Common myeloid progenitor, CD34-positive (primary cell): Measurements from ENCODE around the gene TMEM25. TPM values are rescaled to one million over a fixed set of nuclear protein-coding genes. Genes with fewer than 3 reads are reported as not detected.
"Not testable (repeated sequence)": the region's sequence is repeated elsewhere in the genome, so short reads cannot be mapped to it uniquely, and the experiment has no call there.

Experiments used
- CTCF ChIA-PET: fragments of 350-600 bp; sonication (Branson Sonifier 250); formaldehyde crosslinking; loops from one replicate; lab custom pipeline; 2021; ENCODE audit warnings: antibody characterized with exemption; lab: Charles Lee
- POLR2A ChIA-PET: fragments of 350-600 bp; sonication (Branson Sonifier 250); formaldehyde crosslinking; loops from one replicate; lab custom pipeline; 2021; ENCODE audit warnings: antibody characterized with exemption; lab: Charles Lee
- DNase-seq, 3 donors: peaks; one replicate each; pipeline versions ENCODE4 v3.0.0 to v3.0.0-alpha.2; 2013
- H3K27ac ChIP-seq, 2 experiments: 1 replicate in 1 of 2; 2 replicates in 1 of 2; pipeline ENCODE4 v1.7.0; 2013; ENCODE audit warnings: inconsistent platforms in 2 of 2, low read length in 2 of 2, mild to moderate bottlenecking in 2 of 2, low read depth in 1 of 2, moderate library complexity in 1 of 2; ENCODE audit not compliant: severe bottlenecking in 2 of 2, insufficient read depth in 1 of 2, poor library complexity in 1 of 2
- H3K27me3 ChIP-seq, 5 experiments: replicated peaks in 2 of 5; 1 replicate in 3 of 5; 2 replicates in 2 of 5; pipeline versions ENCODE4 v1.6.1 to v1.7.0; 2013; ENCODE audit warnings: low read length in 4 of 5, mild to moderate bottlenecking in 2 of 5, moderate library complexity in 2 of 5, inconsistent platforms in 1 of 5; ENCODE audit not compliant: insufficient read depth in 5 of 5, control insufficient read depth in 4 of 5
- H3K36me3 ChIP-seq, 4 experiments: 1 replicate in 2 of 4; 2 replicates in 2 of 4; pipeline versions ENCODE4 v1.6.1 to v1.7.0; 2013; ENCODE audit warnings: low read length in 3 of 4, control low read depth in 1 of 4, mild to moderate bottlenecking in 1 of 4; ENCODE audit not compliant: control insufficient read depth in 4 of 4, insufficient read depth in 4 of 4
- H3K4me1 ChIP-seq, 4 experiments: 1 replicate in 3 of 4; 2 replicates in 1 of 4; pipeline versions ENCODE4 v1.6.1 to v1.7.1; 2013; ENCODE audit warnings: low read length in 3 of 4, mild to moderate bottlenecking in 3 of 4, control low read depth in 1 of 4, inconsistent platforms in 1 of 4, moderate library complexity in 1 of 4; ENCODE audit not compliant: control insufficient read depth in 4 of 4, insufficient read depth in 4 of 4; ENCODE audit errors: control extremely low read depth in 1 of 4
- H3K4me3 ChIP-seq, 7 experiments: 1 replicate in 4 of 7; 2 replicates in 3 of 7; pipeline versions ENCODE4 v1.5.1 to v1.7.0; 2013; ENCODE audit warnings: mild to moderate bottlenecking in 7 of 7, low read length in 6 of 7, moderate library complexity in 6 of 7, inconsistent platforms in 2 of 7, low read depth in 2 of 7, control low read depth in 1 of 7; ENCODE audit not compliant: insufficient read depth in 4 of 7, control insufficient read depth in 1 of 7; ENCODE audit errors: extremely low read depth in 1 of 7
- H3K9me3 ChIP-seq, 5 experiments: 1 replicate in 4 of 5; 2 replicates in 1 of 5; pipeline versions ENCODE4 v1.6.1 to v1.7.1; 2013; ENCODE audit warnings: low read length in 4 of 5, mild to moderate bottlenecking in 2 of 5, inconsistent platforms in 1 of 5, low read depth in 1 of 5, moderate library complexity in 1 of 5; ENCODE audit not compliant: control insufficient read depth in 4 of 5, insufficient read depth in 2 of 5; ENCODE audit errors: control extremely low read depth in 1 of 5
- WGBS: methylation state at CpG from one replicate; pipeline ENCODE4 v1.1.5; 2013; ENCODE audit not compliant: insufficient coverage; 5-methylcytosine and 5-hydroxymethylcytosine counted together
- polyA plus RNA-seq: library from polyadenylated mRNA; unstranded; fragments of 120-200 nt; gene quantifications from one replicate; pipeline ENCODE4 v1.2.1, GENCODE V29; 2013

The TMEM25 gene
- polyA plus RNA-seq: 17.3 TPM

DNA sequence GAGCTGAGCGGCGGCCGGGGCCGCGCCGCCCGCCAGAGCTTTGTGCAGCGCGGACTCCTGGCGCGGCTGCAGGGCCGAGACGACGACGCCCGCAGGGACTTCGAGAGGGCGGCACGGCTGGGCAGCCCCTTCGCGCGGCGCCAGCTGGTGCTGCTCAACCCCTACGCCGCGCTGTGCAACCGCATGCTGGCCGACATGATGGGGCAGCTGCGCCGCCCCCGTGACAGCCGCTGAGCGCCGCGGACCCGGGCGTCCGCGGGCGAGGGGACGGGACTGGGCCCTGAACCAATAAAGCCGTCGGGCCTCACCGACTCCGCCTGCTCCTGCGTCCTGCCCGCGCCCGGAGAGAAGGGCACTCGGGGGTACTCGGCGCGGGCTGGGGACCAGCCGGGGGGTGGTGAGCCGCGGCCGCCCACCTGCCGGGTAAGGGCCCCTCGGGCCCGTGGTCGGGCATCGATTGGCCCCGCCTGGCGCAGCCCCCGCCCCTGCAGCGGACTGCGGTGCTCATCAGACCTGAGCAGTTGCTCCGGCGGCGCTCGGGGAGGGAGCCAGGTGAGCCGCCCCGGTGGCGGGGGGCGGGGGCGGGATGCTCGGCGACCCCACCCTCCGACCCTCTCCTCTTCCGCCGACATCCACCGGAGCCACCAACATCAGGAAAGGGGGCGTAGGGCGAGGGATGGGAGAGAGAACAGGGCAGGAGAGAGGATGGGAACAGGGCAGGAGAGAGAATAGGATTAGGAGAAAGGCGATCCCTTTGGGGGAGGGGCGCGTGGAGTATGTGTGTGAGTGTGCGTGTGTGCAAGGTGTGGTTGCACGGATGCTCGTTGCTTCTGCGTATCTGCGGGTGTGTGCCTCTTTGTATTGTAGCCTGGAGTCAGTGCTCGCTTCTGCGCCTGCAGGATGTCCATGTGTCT, at the start of gene TMEM25:
Gene TMEM25 (plus strand): TSS at position 510 of the 914 bp plus-strand sequence. CDS start 610 bp downstream, outside the sequence.
- WGBS: under 1% methylated on average over 79 of the region's 94 CpGs
- ChIA-PET POLR2A (no interaction called here), CTCF (interaction anchor here (1.2 to 1.3 kb wide), 3 partner anchors 12 to 21 kb away, joined by 3 read pairs; no protein-coding TSS in a partner anchor)
- Histone ChIP-seq H3K4me1 (peaks cover 0 to 46% (median 35%) of the 10 kb centered on the region in 4 experiments), H3K27ac (peak within 1 kb of the TSS; percentile 25 to 69), H3K36me3 (peaks cover 2 to 28% (median 4%) of the 10 kb centered on the region in 4 experiments), H3K9me3 (no peaks in the 10 kb centered on the region), H3K27me3 (no peaks in the 10 kb centered on the region), H3K4me3 (peak within 1 kb of the TSS; percentile 66 to 98 (median 80))
- DNase-seq: peak; percentile 48 to 79 (median 65)

- H3K36me3 ChIP-seq: peaks cover 44 to 93% (median 63%) of the 10 kb centered on the region in 4 experiments
- CTCF ChIA-PET: interaction anchor here (1.2 to 1.7 kb wide), 2 partner anchors 9 to 18 kb away, joined by 3 to 4 read pairs; no protein-coding TSS in a partner anchor
- POLR2A ChIA-PET: not testable (repeated sequence)
These were observed 49.8 kb upstream of the TMEM25 start for GRCh38 chr11:118481238-118481637.

DNA sequence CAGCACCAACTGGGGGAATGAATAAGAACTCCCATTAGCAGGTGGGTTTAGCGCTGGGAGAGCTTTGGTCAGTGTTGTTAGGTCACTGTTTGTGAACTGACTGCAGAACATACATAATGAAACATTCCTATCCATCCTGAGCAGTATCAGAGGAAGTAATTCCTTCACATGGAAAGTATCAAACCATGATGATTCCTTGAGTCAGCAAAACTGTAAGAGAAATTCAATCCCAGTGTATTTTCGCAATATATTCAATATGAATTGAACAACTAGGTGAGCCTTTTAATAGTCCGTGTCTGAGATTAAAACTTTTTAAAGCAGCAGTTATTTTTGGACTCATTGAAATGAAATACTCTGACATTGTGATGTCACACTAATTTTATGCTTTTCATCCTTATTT, 46.6 kb upstream of the TMEM25 start:
- Histone ChIP-seq H3K27ac (peak overlapping the region in 1 of 2 experiments; percentile 3), H3K4me3 (no peak overlapping the region), H3K4me1 (no peaks in the 10 kb centered on the region), H3K36me3 (peaks cover 32 to 85% (median 50%) of the 10 kb centered on the region in 4 experiments), H3K9me3 (no peaks in the 10 kb centered on the region), H3K27me3 (no peaks in the 10 kb centered on the region)
- CTCF ChIA-PET: interaction anchor here (1.1 to 1.7 kb wide), 3 partner anchors 11 to 189 kb away, joined by 3 to 4 read pairs (median 3); no protein-coding TSS in a partner anchor
- WGBS: no CpG with 5 or more reads among the region's 3 CpGs
- no peak for DNase-seq
- POLR2A ChIA-PET: no interaction called here

More at GRCh38 chr11:118481238-118481637, 49.8 kb upstream of the TMEM25 start:
- H3K9me3 ChIP-seq, H3K27ac ChIP-seq, H3K4me1 ChIP-seq, H3K4me3 ChIP-seq, H3K27me3 ChIP-seq, DNase-seq: not testable (repeated sequence)
- no CpG with 5 or more reads among the region's 1 CpG for WGBS

GRCh38 chr11:118485273-118485672, 45.7 kb upstream of the TMEM25 start:
- H3K27ac ChIP-seq: no peak overlapping the region
- peak; percentile 2 to 56 (median 51) for DNase-seq
- ChIA-PET POLR2A (interaction anchor here (0.6 kb wide), 1 partner anchor 81 kb away, joined by 3 read pairs; no protein-coding TSS in a partner anchor), CTCF (interaction anchor here (1.0 to 1.7 kb wide), 5 partner anchors 37 to 190 kb away, joined by 3 to 5 read pairs (median 4); no protein-coding TSS in a partner anchor)
- H3K9me3 ChIP-seq: no peaks in the 10 kb centered on the region
- H3K4me3 ChIP-seq: no peak overlapping the region
- no peaks in the 10 kb centered on the region for H3K27me3 ChIP-seq
- peaks cover 33 to 85% (median 51%) of the 10 kb centered on the region in 4 experiments for H3K36me3 ChIP-seq
- no peaks in the 10 kb centered on the region for H3K4me1 ChIP-seq

DNA sequence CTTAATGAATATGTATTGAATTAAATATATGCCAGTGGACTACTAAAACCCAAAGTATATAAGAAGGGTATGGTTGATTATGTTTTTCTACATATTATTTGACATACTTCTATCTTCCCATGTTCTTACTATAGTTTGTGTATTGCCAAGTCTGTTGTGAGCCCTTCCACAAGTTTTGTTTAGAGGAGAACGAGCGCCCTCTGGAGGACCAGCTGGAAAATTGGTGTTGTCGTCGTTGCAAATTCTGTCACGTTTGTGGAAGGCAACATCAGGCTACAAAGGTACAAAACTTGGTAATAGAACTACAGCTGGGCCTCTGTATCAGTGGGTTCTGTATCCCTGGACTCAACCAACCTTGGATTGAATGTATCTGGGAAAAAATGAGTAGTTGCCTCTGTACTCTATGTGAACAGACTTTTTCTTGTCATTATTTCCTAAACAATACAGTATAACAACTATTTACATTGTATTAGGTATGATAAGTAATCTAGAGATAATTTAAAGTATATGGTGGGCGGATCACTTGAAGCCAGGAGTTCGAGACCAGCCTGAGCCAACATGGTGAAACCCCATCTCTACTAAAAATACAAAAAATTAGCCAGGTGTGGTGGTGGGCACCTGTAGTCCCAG, 42.4 kb upstream of the TMEM25 start:
- 3% methylated on average over 4 of the region's 7 CpGs for WGBS
- Histone ChIP-seq H3K4me3 (no peak overlapping the region), H3K9me3 (no peaks in the 10 kb centered on the region), H3K27me3 (no peaks in the 10 kb centered on the region), H3K27ac (no peak overlapping the region), H3K36me3 (peaks cover 32 to 86% (median 53%) of the 10 kb centered on the region in 4 experiments), H3K4me1 (no peaks in the 10 kb centered on the region)
- ChIA-PET POLR2A (interaction anchor here (0.6 kb wide), 1 partner anchor 25 kb away, joined by 3 read pairs; no protein-coding TSS in a partner anchor), CTCF (interaction anchor here (0.6 to 2.1 kb wide), 23 partner anchors 9 to 342 kb away, joined by 3 to 8 read pairs (median 4); partner anchors contain the start of gene ATP5MG)
- DNase-seq: peak; percentile 82 to 93 (median 88)

DNA sequence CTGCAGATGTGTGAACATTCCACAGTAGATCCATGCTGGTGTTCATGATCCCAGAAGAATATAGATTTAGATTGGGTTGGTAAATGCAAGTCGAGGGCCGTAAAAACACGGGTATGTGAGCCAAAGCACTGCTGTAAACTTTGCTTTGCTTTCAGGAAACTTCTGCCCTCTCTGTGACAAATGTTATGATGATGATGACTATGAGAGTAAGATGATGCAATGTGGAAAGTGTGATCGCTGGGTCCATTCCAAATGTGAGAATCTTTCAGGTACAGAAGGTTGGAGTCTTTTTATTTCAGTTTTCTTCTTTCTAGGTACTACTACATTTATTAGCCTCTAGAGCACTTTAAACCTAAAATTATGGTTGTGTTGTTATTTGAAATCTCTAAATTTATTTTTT, 40.0 kb upstream of the TMEM25 start:
- Histone ChIP-seq H3K9me3 (no peaks in the 10 kb centered on the region), H3K36me3 (peaks cover 26 to 89% (median 58%) of the 10 kb centered on the region in 4 experiments), H3K4me1 (no peaks in the 10 kb centered on the region), H3K27me3 (no peaks in the 10 kb centered on the region), H3K27ac (peak overlapping the region in 1 of 2 experiments; percentile 14), H3K4me3 (no peak overlapping the region)
- 100% methylated on average over 3 of the region's 4 CpGs for WGBS
- no peak for DNase-seq
- ChIA-PET POLR2A (no interaction called here), CTCF (interaction anchor here (1.0 to 1.6 kb wide), 4 partner anchors 9 to 348 kb away, joined by 3 to 7 read pairs (median 4); no protein-coding TSS in a partner anchor)
